H1 (cell line): Measurements from ENCODE around the gene ZGLP1. TPM values are rescaled to one million over a fixed set of nuclear protein-coding genes. Genes with fewer than 3 reads are reported as not detected.

Experiments
- CTCF ChIA-PET: fragments of 300-600 bp; sonication (Branson Sonifier 250); formaldehyde crosslinking; loops from one replicate; lab custom pipeline; 2021; ENCODE audit not compliant: partially characterized antibody; lab: Charles Lee
- POLR2A ChIA-PET: fragments of 300-600 bp; sonication (Branson Sonifier 250); formaldehyde crosslinking; loops from one replicate; lab custom pipeline; 2021; ENCODE audit warnings: inconsistent platforms; ENCODE audit not compliant: partially characterized antibody; lab: Charles Lee
- DNase-seq, 2 experiments: peaks; one replicate each; pipeline versions ENCODE4 v3.0.0 to v3.0.0-alpha.2; 2010 to 2022; ENCODE audit warnings: low spot score in 2 of 2, low read depth in 1 of 2, mixed read lengths in 1 of 2
- FAIRE-seq: peaks from 2 replicates; lab custom pipeline; 2011; peaks lifted over from hg19 to GRCh38; lab: Jason Lieb, UNC
- H2AFZ ChIP-seq: 2 replicates; pipeline ENCODE4 v1.8.1; 2012; ENCODE audit warnings: low read length, inconsistent platforms
- H2AK5ac ChIP-seq: 2 replicates; pipeline ENCODE4 v1.6.1; 2013; ENCODE audit warnings: low read depth, low read length
- H2BK120ac ChIP-seq: replicated peaks from 2 replicates; pipeline ENCODE3; 2013; ENCODE audit warnings: low read depth, low read length, inconsistent platforms
- H2BK12ac ChIP-seq: 2 replicates; pipeline ENCODE4 v1.6.1; 2013; ENCODE audit warnings: low read depth, low read length
- H2BK15ac ChIP-seq: 2 replicates; pipeline ENCODE4 v1.6.1; 2013; ENCODE audit warnings: low read length
- H2BK20ac ChIP-seq: 2 replicates; pipeline ENCODE4 v1.6.1; 2013; ENCODE audit warnings: low read length
- H2BK5ac ChIP-seq: 2 replicates; pipeline ENCODE4 v1.6.1; 2013; ENCODE audit warnings: low read depth, low read length
- H3K14ac ChIP-seq: 2 replicates; pipeline ENCODE4 v1.6.1; 2013; ENCODE audit warnings: inconsistent platforms; ENCODE audit not compliant: insufficient read length
- H3K18ac ChIP-seq: 2 replicates; pipeline ENCODE4 v1.6.1; 2013; ENCODE audit warnings: low read length; ENCODE audit errors: extremely low read depth
- H3K23ac ChIP-seq: 2 replicates; pipeline ENCODE4 v1.6.1; 2013; ENCODE audit warnings: inconsistent platforms; ENCODE audit not compliant: insufficient read length
- H3K23me2 ChIP-seq: 2 replicates; pipeline ENCODE4 v1.6.1; 2013; ENCODE audit warnings: low read depth, low read length
- H3K27ac ChIP-seq: 2 replicates; pipeline ENCODE4 v1.6.1; 2011; ENCODE audit warnings: low read depth, low read length, inconsistent platforms
- H3K27me3 ChIP-seq, 4 experiments: replicated peaks in 1 of 4; 1 replicate in 1 of 4; 2 replicates in 3 of 4; pipeline versions ENCODE4 v1.6.1 to v1.8.1; 2011 to 2013; ENCODE audit warnings: low read length in 3 of 4, mild to moderate bottlenecking in 3 of 4, inconsistent platforms in 2 of 4, mixed read lengths in 2 of 4, moderate library complexity in 1 of 4; ENCODE audit not compliant: control insufficient read depth in 3 of 4, insufficient read depth in 3 of 4; ENCODE audit errors: extremely low read depth in 1 of 4
- H3K36me3 ChIP-seq, 4 experiments: 2 replicates each; pipeline versions ENCODE4 v1.6.1 to v1.8.1; 2011 to 2013; ENCODE audit warnings: mild to moderate bottlenecking in 4 of 4, low read length in 3 of 4, moderate library complexity in 2 of 4, control low read depth in 1 of 4, inconsistent platforms in 1 of 4; ENCODE audit not compliant: insufficient read depth in 4 of 4, control insufficient read depth in 2 of 4
- H3K4ac ChIP-seq: replicated peaks from 2 replicates; pipeline ENCODE3; 2013; ENCODE audit warnings: low read length, low read depth, mixed read lengths, inconsistent platforms; ENCODE audit not compliant: insufficient read length
- H3K4me1 ChIP-seq, 4 experiments: replicated peaks in 1 of 4; 1 replicate in 1 of 4; 2 replicates in 3 of 4; pipeline versions ENCODE4 v1.6.1 to v1.8.1; 2011 to 2013; ENCODE audit warnings: low read length in 3 of 4, inconsistent platforms in 2 of 4, mixed read lengths in 1 of 4; ENCODE audit not compliant: insufficient read depth in 4 of 4, control insufficient read depth in 3 of 4
- H3K4me2 ChIP-seq, 2 experiments: 2 replicates each; pipeline versions ENCODE4 v1.6.1 to v1.8.1; 2011 to 2013; ENCODE audit warnings: low read depth in 2 of 2, low read length in 2 of 2, control low read depth in 1 of 2, inconsistent platforms in 1 of 2, mild to moderate bottlenecking in 1 of 2; ENCODE audit not compliant: insufficient read depth in 1 of 2
- H3K4me3 ChIP-seq, 4 experiments: fragments of 200-600, 300-600 bp in 1 of 4; sonication (generic), shearing (Covaris generic), sonication (Bioruptor Twin) in 1 of 4; 2 replicates each; pipeline versions ENCODE4 v1.5.1 to v1.8.1; 2011 to 2016; ENCODE audit warnings: low read length in 4 of 4, low read depth in 3 of 4, control low read depth in 2 of 4, inconsistent platforms in 2 of 4, mild to moderate bottlenecking in 2 of 4, mixed read lengths in 1 of 4, moderate library complexity in 1 of 4; ENCODE audit not compliant: insufficient read depth in 2 of 4; ENCODE audit errors: extremely low read depth in 1 of 4
- H3K56ac ChIP-seq: replicated peaks from 2 replicates; pipeline ENCODE3; 2013; ENCODE audit warnings: low read depth, mild to moderate bottlenecking, mixed read lengths, low read length, inconsistent platforms; ENCODE audit not compliant: insufficient read length
- H3K79me1 ChIP-seq: 2 replicates; pipeline ENCODE4 v1.6.1; 2013; ENCODE audit warnings: low read depth, low read length, control low read depth
- H3K79me2 ChIP-seq, 2 experiments: 2 replicates each; pipeline versions ENCODE4 v1.6.1 to v1.8.1; 2012 to 2013; ENCODE audit warnings: low read length in 2 of 2, mild to moderate bottlenecking in 2 of 2, inconsistent platforms in 1 of 2; ENCODE audit not compliant: insufficient read depth in 2 of 2, control insufficient read depth in 1 of 2
- H3K9ac ChIP-seq, 4 experiments: replicated peaks in 1 of 4; 1 replicate in 1 of 4; 2 replicates in 3 of 4; pipeline versions ENCODE4 v1.6.1 to v1.8.1; 2011 to 2013; ENCODE audit warnings: low read depth in 3 of 4, low read length in 3 of 4, control low read depth in 2 of 4, mild to moderate bottlenecking in 2 of 4, moderate library complexity in 2 of 4, inconsistent platforms in 1 of 4; ENCODE audit errors: extremely low read depth in 1 of 4
- H3K9me3 ChIP-seq, 2 experiments: 2 replicates each; pipeline versions ENCODE4 v1.6.1 to v1.8.1; 2012 to 2013; ENCODE audit warnings: mild to moderate bottlenecking in 2 of 2, moderate library complexity in 2 of 2, control low read depth in 1 of 2, inconsistent platforms in 1 of 2, low read depth in 1 of 2, low read length in 1 of 2, mixed read lengths in 1 of 2; ENCODE audit not compliant: insufficient read depth in 2 of 2
- H4K20me1 ChIP-seq, 2 experiments: replicated peaks in 1 of 2; 2 replicates each; pipeline versions ENCODE3 to v1.8.1; 2011 to 2013; ENCODE audit warnings: inconsistent platforms in 2 of 2, low read length in 2 of 2, mild to moderate bottlenecking in 1 of 2; ENCODE audit not compliant: insufficient read depth in 2 of 2, control insufficient read depth in 1 of 2
- H4K5ac ChIP-seq: 2 replicates; pipeline ENCODE4 v1.6.1; 2013; ENCODE audit warnings: low read length, low read depth, mixed read lengths, inconsistent platforms; ENCODE audit not compliant: insufficient read length
- H4K8ac ChIP-seq: 2 replicates; pipeline ENCODE4 v1.8.0; 2013; ENCODE audit warnings: mild to moderate bottlenecking, moderate library complexity, low read length, inconsistent platforms; ENCODE audit not compliant: insufficient read depth; ENCODE audit errors: extremely low read depth
- H4K91ac ChIP-seq: replicated peaks from 2 replicates; pipeline ENCODE3; 2013; ENCODE audit warnings: low read length, mixed read lengths, inconsistent platforms; ENCODE audit not compliant: insufficient read length
- CBX8 ChIP-seq: fragments of 300-800, 300-1000 bp; sonication (generic); IDR thresholded peaks from 2 replicates; pipeline ENCODE4 v1.7.1; 2016; ENCODE audit warnings: low read depth, low read length, borderline replicate concordance
- CTBP2 ChIP-seq: IDR thresholded peaks from 2 replicates; pipeline ENCODE4 v1.7.0; 2011; ENCODE audit warnings: borderline replicate concordance, mild to moderate bottlenecking, moderate library complexity, mixed read lengths, low read length; ENCODE audit not compliant: insufficient read depth, insufficient read length
- EZH2 ChIP-seq: fragments of 200-600 bp; sonication (generic); IDR thresholded peaks from 2 replicates; pipeline ENCODE4 v1.7.1; 2012; ENCODE audit warnings: low read depth, mild to moderate bottlenecking, moderate library complexity, low read length, inconsistent platforms; ENCODE audit not compliant: severe bottlenecking
- HDAC6 ChIP-seq: IDR thresholded peaks from one replicate; pipeline ENCODE4 v1.7.1; 2012; ENCODE audit warnings: low read depth, mild to moderate bottlenecking, inconsistent platforms, low read length, moderate library complexity
- KDM4A ChIP-seq: IDR thresholded peaks from one replicate; pipeline ENCODE4 v1.7.1; 2012; ENCODE audit warnings: low read depth, mild to moderate bottlenecking, moderate library complexity, low read length, inconsistent platforms; ENCODE audit not compliant: severe bottlenecking
- KDM5A ChIP-seq: fragments of 200-600 bp; IDR thresholded peaks from 2 replicates; pipeline ENCODE4 v1.7.1; 2012; ENCODE audit warnings: mild to moderate bottlenecking, low read length, inconsistent platforms, mixed read lengths
- MAX ChIP-seq: IDR thresholded peaks from 2 replicates; pipeline ENCODE4 v1.6.1; 2012; ENCODE audit warnings: inconsistent platforms
- PHF8 ChIP-seq: fragments of 200-600 bp; sonication (generic); conservative IDR thresholded peaks from 2 replicates; pipeline ENCODE4 v1.7.1; 2012; ENCODE audit warnings: low read depth, mild to moderate bottlenecking, inconsistent platforms, low read length, moderate library complexity
- POLR2A ChIP-seq, 2 experiments: IDR thresholded peaks; 1 replicate in 1 of 2; 2 replicates in 1 of 2; pipeline ENCODE4 v1.6.1; 2011; ENCODE audit warnings: low read depth in 2 of 2, low read length in 2 of 2, mild to moderate bottlenecking in 2 of 2; ENCODE audit errors: control extremely low read depth in 1 of 2
- POU5F1 ChIP-seq: IDR thresholded peaks from 2 replicates; pipeline ENCODE4 v1.6.1; 2011; ENCODE audit warnings: low read depth, mild to moderate bottlenecking, low read length, moderate library complexity
- RXRA ChIP-seq: IDR thresholded peaks from 2 replicates; pipeline ENCODE4 v1.6.1; 2011; ENCODE audit warnings: low read depth, mild to moderate bottlenecking, low read length, moderate library complexity; ENCODE audit not compliant: insufficient read depth
- SP4 ChIP-seq: IDR thresholded peaks from 2 replicates; pipeline ENCODE4 v1.6.1; 2012; ENCODE audit warnings: low read length, inconsistent platforms
- WGBS, 2 experiments: shearing (Covaris generic) in 1 of 2; methylation state at CpG; one replicate each; pipeline versions ENCODE4 v1.1.6 to v1.1.7; 2013 to 2015; ENCODE audit warnings: low lambda C conversion rate in 2 of 2, mixed read lengths in 2 of 2, inconsistent platforms in 1 of 2, low coverage in 1 of 2, missing lambda C conversion rate in 1 of 2; ENCODE audit not compliant: insufficient replicate concordance in 2 of 2, insufficient coverage in 1 of 2, insufficient read length in 1 of 2; ENCODE audit errors: extremely low coverage in 1 of 2, missing lambda C conversion rate in 1 of 2; 5-methylcytosine and 5-hydroxymethylcytosine counted together
- polyA plus RNA-seq, 7 experiments: library from polyadenylated mRNA; depleted of rRNA in 3 of 7; stranded (reverse) in 5 of 7; unstranded in 2 of 7; fragments of >200 nt in 5 of 7; fragments of 200-250 nt in 2 of 7; gene quantifications; 1 replicate in 5 of 7; 2 replicates in 1 of 7; 4 replicates in 1 of 7; pipeline versions ENCODE4 v1.2.1 to v1.2.3, GENCODE V29; 2011 to 2013; ENCODE audit warnings: missing spikeins in 2 of 7, mixed read lengths in 2 of 7
- total RNA-seq: library from RNA; stranded (reverse); fragmentation: NEBNext Ultra II Directional; extraction: Animal tissue kit (Norgen Biotek cat#: 25700); gene quantifications from 2 replicates; pipeline ENCODE4 v1.2.1, GENCODE V29; 2021

ZGLP1 gene
- total and polyA plus RNA-seq, 2 of the 8 experiments (the other 6 are each of a cell fraction or from before 2014, with no cell fraction given) = 4.2 to 5.1 TPM

- H3K23ac ChIP-seq = no peak overlapping the region
- H2BK120ac ChIP-seq = no peak overlapping the region
- no peaks in the 10 kb centered on the region for H3K79me2 ChIP-seq
- ChIA-PET CTCF (interaction anchor here (1.0 to 11.6 kb wide), 4 partner anchors 9 to 106 kb away, joined by 3 to 94 read pairs (median 4); partner anchors contain the start of gene ICAM1), POLR2A (interaction anchor here (0.8 kb wide), 1 partner anchor 12 kb away, joined by 3 read pairs; the partner anchor contains the start of gene ICAM1)
- H3K79me1 ChIP-seq = no peaks in the 10 kb centered on the region; the same call in 1 of the 2 replicates
- H4K8ac ChIP-seq = no peak overlapping the region
- no peaks in the 10 kb centered on the region for H3K9me3 ChIP-seq
- peaks cover 4% of the 10 kb centered on the region; the same call in 1 of the 2 replicates for H3K23me2 ChIP-seq
- H3K27ac ChIP-seq = no peak overlapping the region
- H2BK20ac ChIP-seq = no peak overlapping the region
- no peak overlapping the region for H4K5ac ChIP-seq
- 83% methylated on average over 23 of the region's 23 CpGs; no CpG with 5 or more reads in 1 of the 2 experiments for WGBS, 2 experiments
- H2AFZ ChIP-seq = no peak overlapping the region
- H4K91ac ChIP-seq = no peak overlapping the region
- no peak overlapping the region for H3K9ac ChIP-seq
- no peaks in the 10 kb centered on the region for H4K20me1 ChIP-seq
- H3K14ac ChIP-seq = no peak overlapping the region
- no peaks in the 10 kb centered on the region for H3K36me3 ChIP-seq
- H2BK5ac ChIP-seq = no peak overlapping the region
- no peak overlapping the region for H3K4me2 ChIP-seq
- H3K18ac ChIP-seq = no peak overlapping the region
- peaks cover 8 to 17% (median 13%) of the 10 kb centered on the region in 4 experiments for H3K27me3 ChIP-seq
- H3K4ac ChIP-seq = no peak overlapping the region
- no peak overlapping the region for H2AK5ac ChIP-seq
- H3K56ac ChIP-seq = no peak overlapping the region
- H2BK12ac ChIP-seq = no peak overlapping the region
- H3K4me3 ChIP-seq = no peak overlapping the region
- DNase-seq (no peak), FAIRE-seq (no peak)
- peaks cover 0 to 12% (median 5%) of the 10 kb centered on the region in 4 experiments; a peak in 6 of 7 replicates for H3K4me1 ChIP-seq
- no peak overlapping the region for H2BK15ac ChIP-seq
- TF ChIP-seq CTBP2 (no peak), MAX (no peak), RXRA (no peak), POLR2A (IDR thresholded peaks at IDR 0.05; ENCODE audit: control extremely low read depth in 1 of 2, low read depth in 2 of 2, low read length in 2 of 2) (no peak), POU5F1 (no peak), SP4 (no peak), PHF8 (no peak), EZH2 (no peak), KDM4A (no peak), CBX8 (no peak), HDAC6 (no peak), KDM5A (no peak)
Observed at GRCh38 chr19:10283301-10284064, 26.1 kb downstream of the ZGLP1 start.
